Middle frontal gyrus (tissue), 1 donor: Measurements from ENCODE around the gene LRRC27.

Experiments
- DNase-seq: peaks from one replicate; pipeline ENCODE4 v3.0.0-alpha.2; 2015; ENCODE audit warnings: low spot score; ENCODE audit errors: extremely low spot score

Gene LRRC27

DNA sequence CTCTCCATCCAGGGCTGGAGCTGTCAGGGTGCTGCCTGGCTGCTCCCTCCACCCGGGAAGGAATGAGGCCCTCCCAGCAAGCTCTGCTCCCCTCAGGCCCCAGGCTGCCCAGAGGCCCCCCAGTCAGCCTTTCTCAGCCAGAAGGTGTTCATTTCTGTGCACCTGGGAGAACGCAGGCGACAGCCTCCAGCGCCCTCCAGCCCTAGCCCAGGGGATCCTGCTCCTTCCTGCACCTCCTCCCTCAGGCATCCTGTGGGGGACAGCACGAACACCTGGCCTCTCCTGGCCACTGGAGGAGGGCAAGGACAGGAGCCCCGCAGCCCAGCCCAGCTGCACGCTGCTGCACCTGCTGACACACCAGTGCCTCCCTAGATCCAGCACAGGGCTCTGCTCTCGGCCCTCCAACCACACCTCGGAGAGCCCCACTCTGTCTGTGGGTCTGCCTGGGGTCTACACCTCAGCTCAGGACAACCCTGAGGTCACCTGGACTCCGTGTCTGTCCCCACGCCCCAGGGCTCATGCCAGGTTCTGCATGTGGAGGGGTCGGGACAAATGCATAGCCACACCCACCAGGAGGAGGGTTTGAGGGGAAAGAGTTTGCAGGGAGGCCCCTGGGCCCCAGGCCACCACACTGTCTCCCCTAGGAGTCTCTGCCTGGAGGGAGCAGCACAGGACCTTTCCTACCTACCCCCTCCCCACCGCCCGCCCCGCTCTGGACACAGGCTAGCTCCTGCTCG, 57.6 kb downstream of the LRRC27 start:
- no peak for DNase-seq

DNA sequence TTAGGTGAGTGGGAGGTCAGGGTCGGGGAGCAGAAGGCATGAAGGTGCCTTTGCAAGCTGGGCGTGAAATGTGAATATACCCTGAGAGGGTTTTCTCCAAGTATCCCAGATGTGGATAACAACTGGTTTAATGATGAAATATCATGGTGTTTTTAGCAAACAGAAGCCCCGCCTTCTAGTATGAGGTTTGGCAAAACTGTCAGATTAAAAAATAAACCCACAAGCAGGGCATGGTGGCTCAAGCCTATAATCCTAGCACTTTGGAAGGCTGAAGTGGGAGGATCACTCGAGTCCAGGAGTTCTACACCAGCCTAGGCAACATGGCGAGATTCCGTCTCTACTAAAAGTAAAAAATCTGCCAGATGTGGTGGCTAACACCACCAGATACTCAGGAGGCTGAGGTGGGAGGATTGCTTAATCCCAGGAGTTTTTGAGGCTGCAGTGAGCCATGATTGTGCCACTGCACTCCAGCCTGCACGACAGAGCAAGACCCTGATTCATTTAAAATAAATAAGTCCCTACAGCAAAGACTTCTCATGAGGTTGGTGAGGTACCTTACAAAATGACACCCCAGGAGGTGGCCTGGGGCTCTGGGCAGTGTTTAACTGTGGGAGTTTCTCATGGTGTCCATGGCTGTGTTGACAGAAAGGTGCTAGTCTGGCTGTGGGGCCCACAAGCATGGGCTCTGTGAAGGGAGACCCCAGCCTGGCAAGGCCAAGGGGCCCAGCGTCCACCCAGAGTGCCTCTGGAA, 58.4 kb downstream of the LRRC27 start:
- no peak for DNase-seq

DNA sequence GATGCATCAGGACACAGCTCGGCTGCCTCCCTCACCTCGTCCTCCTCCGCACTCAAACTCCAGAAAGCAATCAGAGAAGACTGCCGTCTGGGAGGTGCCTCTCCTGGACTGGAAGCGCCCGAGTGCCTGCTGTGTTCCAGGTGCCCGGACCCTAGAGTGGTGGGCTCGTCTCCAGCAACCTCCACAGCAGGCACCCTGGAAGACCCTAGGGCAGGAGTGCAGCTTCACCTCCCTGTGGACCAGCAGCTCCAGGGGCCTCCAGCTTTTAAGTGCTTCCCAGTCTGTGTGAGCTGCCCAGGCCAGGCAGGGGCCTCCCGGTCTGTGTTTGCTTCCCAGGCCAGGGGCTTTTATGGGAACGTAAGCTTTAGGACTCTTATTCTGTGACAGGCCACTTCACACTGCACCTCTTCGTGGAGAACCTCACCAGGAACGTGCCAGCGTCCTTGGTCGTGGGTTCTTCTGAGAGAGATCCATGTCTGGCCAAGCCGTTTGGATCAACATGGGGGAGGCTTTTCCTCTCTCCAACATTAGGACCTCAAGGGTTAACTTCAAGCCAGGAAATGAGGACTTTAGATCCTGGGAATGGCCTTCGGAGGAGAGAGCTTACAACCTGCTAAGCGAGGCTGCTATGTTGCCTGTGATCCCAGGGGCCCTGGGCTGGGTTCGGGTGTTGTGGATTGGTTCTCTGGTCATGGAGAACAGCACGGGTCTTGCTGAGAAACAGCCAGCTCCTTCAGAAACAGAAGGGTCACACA, 59.1 kb downstream of the LRRC27 start:
- DNase-seq: no peak

DNA sequence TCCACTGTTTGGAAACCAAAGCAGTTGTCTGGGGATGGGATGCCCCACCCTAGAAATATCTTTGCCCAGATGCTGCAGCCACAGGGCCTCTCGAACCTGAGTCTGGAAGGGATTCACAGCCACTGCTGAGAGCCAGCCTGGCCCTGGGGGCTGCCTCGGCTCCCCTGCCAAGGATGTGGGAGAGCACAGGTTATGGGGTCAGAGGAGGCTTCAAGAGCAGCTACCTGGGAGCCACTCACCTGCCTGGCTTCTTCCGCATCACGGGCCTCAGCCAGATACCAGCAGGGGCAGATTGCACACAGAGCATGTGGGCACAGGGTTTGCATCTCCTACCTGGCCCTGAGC, 59.7 kb downstream of the LRRC27 start:
- DNase-seq: no peak

DNA sequence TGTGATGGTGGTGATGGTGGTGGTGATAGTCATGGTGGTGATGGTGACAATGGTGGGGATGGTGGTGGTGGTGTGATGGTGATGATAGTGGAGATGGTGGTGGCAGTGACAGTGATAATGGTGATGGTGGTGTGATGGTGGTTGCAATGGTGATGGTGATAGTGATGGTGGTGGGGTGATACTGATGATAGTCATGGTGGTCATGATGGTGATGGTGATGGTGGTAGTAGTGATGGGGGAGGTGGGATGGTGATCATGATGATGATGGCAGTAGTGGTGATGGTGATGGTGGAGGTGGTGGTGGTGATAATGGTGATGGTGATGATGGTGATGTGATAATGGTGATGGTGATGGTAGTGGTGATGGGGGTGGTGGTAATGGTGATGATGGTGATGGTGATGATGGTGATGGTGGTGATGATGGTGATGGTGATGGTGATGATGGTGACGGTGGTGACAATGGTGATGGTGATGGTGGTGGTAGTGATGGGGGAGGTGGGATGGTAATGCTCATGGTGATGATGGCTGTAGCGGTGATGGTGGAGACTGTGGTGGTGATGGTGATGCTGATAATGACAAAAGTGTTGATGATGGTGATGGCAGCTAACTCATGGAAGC, 60.3 kb downstream of the LRRC27 start:
- no peak for DNase-seq

DNA sequence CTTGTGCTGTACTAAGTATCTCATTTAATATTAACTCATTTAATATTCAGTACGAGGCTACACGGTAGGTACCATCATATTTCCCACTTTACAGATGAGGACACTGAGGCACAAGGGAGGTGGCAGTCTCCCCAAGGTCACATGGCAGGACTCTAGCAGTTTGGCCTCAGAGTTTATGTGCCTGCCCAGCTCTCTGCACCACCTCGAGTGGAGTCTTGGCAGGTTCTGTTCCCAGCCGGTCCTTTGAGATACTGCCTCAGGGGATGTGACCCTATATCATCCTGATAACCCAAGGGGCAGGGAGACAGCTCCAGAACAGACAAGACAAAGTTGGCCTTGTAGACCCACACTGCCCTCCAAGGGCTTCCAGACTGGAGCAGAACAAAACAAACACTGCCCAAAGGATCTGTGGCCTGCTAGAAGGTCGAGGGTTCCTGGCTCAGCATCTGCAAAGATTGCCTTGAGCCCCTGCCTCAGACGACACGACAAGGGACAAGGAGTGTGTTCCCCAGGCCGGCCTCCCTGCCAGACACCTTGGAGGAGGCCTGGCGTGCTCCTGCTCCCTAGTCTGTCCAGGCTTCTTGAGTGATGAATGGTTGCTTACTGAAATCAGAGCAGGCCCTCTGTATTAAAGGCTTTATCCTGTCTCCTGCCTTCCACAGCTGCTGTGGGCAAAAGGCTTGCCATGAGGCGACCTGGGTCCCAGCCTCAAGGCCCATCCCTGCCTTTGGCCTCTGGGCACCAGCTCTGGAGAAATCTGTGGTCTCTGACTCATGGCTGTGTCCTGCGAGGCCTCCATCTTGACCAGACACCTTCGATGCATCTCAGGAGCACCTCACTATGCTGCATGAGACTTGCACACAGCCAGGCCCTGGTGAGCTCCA, 61.1 kb downstream of the LRRC27 start:
- DNase-seq: no peak

DNA sequence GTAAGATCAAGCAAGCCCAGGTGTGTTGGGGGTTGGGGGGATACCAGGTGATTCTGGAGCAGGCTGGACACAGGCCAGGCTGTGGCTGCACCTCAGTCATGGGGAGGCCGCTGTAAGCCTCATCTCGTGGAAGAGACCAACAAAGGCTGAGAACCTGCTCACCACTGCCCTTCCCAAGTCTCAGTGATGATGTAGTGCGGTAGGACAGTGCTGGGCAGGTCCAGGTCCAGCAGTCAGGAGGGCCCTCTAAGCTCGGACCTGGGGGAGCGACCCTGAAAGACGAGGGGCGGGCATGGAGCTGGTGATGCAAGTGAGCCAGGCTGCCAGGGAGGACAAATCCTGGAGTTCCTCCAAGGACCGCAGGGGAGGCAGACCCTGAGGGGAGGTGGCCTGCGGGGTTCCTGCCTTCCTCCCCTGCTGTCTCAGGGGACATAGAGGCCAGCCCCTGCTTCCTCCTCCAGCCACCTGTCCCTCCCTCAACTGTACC, 61.7 kb downstream of the LRRC27 start:
- DNase-seq: no peak

DNA sequence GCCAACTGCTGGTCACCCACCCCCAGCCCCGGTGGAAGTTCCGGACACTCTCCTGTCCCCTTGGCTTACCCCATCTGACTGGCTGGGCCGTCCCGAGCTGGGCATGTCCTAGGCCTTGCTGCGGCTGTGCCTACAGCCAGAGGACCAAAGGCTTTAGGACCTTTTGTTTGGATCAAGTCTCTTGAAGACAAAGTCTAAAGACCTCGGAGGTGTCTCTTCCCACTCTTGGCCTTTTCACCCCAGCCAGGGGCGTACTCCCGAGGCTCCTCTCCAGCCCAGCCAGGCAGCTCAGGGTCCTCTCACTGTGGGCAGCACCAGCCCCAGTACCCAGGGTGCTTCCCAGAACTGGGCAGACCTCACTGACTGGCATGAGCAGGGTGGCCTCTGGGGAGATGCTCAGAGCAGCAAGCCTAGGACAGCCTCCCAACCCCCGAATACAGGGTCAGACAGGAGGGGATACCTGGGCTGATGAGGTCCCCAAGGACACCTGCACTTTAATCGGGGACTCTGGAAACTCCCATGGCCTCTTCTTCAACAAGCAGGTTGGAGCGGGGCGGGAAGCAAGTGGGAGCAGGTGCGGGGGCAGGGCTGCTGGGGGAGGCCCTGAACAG, 62.3 kb downstream of the LRRC27 start:
- DNase-seq: no peak

DNA sequence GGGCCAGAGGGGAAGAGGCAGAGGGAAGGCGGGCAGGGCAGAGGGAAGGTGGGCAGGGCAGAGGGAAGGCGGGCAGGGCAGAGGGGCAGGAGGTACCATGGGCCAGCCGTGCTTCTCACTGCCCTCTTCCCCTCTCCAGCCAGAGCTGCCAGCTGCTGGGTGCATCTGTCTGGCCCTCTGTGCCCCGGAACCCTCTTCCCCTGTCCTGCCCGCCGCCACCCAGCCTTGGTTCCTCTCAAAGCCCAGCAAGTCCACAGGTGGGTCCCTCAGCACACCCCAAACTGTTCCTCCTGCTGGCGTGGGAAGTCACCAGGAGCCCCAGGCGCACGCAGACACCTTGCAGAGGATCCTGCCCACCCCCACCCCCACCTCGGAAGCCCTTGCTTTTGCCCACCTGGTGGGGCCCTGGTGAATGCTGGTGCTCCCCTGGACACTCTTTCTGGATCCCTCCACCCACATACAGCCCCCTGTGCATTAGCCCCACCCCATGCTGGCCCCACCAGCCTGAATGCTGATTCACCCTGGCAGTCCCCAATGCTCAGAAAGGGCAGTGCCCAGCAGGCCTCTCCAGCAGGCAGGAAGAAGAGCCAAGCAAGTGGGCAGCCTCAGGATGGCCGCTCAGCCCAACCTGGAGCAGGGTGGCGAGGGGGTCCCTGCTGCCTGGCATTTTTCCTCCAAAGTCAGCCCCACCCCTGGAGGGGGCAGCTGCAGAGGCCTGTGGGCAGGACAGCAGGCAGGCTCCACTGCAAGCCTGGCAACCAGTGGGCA, 63.1 kb downstream of the LRRC27 start:
- DNase-seq: no peak

DNA sequence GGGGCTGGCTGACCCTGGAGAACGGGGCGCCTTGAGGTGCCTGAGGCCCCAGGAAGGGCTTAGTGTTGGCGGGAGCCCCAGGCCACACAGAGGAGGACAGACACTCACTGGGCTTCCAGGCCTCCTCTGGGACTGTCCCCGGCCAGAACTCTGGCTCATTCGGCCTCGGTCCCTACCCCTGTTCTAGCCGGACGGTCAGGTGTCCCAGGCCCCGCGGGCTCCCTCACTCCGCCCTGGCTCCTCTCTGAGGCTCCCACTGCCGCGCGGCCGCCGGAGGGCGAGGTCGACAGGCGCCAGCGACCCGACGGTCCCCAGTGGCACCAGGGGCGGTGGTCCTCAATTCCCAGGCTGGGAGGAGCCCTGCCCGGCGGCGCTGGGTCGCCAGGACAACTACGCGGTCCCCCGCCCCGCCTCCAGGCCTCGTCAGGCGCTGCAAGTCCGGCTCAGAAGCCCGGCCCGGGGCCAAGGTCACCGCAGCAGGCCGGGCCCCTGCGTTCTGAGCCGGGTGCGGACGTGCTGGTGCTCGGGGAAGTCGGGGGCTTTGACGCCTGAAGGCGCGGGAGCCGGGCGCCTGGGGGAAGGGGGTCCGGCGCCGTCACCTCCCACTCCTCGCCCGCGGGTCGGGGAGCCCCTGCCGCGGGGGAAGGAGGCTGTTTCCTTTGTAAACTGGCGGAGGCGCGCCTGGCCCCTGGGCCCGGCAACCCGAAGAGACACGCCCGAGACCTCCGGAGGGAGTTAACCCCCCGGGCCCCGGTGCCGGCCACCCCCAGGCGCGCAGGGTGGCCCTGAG, 63.9 kb downstream of the LRRC27 start:
- DNase-seq: no peak

DNA sequence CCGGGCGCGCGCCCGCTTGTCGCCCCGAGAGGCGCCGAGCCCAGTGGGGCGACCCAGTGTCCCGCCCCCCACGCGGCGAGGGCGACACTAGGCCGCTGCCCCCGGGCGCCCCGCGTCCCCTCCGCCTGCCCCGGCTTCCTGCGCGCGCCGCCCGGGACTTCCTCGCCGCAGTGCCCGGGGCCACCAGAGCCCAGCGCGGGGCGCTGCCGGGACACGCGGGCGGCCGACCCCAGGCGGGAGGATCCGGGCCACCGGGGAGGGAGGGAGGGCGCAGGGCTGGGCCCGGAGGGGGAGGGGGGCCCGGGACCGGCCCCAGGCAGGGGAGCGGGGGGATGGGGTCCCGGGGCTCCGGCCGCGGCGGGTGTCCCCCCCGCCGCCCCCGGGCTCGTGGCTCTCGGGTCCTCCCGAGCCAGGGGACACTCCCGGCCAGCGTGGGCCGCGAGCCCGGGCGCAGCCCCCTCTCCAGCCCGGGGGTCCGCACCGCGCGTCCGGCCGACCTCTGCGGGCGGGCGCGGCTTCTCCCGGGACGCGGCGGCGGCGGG, 64.6 kb downstream of the LRRC27 start:
- no peak for DNase-seq

DNA sequence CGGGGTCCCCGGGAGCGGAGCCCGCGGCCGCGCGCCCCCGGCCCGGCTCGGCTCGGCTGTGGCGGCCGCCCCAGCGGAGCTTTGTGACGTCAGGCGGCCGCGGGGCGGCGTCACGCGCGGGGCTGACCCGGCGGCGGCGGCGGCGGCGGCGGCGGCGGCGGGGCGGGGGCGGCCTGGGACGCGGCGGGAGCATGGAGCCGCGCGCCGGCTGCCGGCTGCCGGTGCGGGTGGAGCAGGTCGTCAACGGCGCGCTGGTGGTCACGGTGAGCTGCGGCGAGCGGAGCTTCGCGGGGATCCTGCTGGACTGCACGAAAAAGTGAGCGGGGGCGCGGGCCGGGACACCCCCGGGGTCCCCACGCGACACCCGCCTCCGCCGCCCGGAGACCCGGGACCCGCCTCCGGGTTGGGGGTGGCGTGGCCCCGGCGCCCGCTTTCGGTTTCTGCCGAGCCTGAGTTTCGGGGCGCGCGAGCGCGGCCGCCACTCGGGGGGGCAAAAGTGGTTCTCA, 65.1 kb downstream of the LRRC27 start, which contains the start of gene PWWP2B:
Gene PWWP2B, plus strand, starts transcription at position 165 of the 506 bp plus-strand sequence. Its CDS starts 27 bp downstream, at position 192.
- DNase-seq: no peak

DNA sequence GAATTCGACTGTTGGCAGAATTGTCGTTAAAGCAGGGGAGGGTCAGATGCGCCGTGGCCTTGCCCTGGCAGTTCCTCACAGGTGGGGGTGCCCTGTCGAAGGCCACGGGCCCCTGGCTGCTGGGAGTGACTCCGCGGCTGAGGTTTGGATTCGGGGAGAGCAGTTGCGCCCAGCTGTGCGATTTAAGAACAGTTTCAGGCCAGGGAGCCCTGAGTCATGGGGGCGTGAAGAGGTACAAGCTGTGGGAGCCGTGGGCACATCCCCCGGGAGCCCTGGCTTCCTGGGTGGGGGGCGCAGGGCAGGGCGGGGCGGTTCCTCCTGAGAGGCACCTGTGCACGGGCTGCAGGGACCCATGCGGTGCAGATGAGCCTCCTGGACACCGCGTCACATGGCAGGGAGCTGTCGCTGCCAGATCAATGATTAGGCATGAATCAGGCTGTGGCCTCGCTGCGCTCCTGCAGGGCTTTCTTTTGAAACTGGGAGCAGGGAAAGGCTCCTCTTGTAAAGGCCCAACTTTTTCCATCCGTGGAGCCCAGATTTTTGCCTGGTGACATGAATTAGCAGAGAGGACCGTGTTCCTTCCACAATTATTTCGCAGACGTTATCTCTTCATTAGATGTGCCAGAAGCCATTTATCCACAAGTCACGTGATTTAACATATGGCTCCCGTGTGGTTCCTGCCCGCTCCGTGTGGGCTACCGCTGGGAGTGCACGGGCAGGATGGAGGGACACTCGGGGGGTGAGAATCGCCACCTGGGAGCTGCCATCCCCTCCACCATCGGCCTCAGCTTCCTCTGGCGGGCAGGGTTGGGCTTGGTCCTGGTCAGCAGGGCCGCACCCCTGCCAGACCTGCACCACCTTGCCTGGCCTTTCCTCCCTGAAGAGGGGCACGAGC, 65.9 kb downstream of the LRRC27 start:
- no peak for DNase-seq

DNA sequence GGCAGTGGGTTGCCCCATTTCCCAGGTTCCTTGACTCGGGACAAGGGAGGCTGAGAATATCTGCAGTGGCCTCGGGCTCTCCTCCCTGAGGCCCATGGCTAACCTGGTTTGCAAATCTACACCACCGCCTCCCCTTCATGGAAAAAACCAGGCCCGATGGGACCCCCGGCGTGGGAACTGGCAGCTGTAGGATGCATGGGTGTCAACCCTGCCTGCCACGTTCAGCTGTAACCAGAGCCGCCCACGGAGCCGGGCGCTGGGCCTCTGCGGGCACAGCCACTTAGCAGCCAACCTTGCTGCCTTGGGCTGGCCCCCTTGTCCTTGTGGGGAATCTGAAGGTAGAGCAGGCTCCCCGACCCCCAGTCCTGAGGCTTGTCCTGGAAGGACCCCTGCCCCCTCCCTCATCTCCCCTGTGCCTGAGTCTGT, 66.6 kb downstream of the LRRC27 start:
- DNase-seq: no peak

DNA sequence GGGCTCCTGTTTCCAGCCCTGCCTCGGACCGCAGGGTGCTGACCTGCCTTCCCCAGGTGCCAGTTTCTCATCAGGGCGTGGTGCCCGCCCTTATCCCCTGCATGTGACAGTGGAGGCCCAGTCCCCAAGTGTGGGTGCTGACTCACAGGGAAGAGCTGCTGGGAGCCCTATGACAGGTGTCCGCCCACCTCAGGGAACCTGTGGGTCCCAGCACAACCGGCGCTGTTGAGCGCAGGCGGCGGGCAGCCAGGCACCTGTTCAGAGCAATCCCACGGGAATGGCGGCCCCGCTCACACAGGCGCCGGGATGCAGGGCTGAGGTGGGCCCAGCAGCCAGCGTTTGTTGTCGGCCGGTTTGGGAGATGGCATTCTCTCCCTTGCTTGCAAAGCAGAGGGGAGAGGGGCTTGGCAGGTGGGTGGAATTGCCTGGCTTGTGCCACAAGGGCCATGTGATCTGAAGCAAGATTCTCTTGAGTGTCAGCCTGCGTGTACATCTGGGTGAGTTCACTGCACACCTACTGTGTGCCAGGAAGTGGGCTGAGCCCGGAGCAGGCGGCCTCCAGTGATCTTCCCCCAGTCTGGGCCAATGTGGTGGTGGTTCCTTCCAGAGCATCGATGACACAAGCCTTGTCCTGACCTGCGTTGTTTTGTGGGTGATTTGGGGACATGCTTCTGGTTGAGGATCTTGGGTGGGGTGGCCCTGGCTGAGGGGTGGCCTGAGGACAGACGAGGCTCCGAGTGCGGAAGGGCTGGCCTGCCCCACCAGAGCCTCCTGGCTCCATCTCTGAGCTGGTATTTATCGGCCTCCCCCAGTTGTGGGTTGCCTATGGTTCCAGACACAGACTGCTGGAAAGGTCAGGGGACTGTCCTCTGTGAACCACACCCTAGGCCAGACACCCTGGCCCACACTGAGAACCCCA, 67.4 kb downstream of the LRRC27 start:
- DNase-seq: no peak

DNA sequence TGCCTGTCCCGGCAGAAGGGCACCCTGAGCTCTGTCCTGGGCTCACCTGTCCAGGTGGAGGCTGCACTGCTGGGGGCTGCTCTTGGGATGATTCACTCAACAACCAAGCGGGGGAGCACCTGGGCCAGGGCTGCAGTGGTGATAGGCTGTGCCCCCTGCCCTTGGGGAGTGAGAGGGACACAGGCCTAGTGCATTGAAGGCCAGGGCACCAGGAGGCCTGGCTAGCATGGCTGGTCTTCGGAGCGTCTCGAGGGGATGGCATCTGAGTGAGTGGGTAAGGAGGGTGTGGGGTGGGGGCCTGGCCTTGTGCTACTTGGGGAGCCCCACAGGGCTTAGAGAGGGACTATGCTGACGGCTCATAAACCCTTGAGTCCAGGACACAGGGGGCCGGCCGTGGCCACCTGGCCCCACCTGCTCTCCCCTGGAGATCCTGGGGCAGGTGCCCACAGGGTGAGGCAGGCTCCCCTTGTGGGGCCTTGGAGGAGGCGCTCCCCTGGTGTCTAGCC, 68.1 kb downstream of the LRRC27 start:
- DNase-seq: no peak
